ENCODE data around the gene TSPAN4.

The TSPAN4 gene

DNA sequence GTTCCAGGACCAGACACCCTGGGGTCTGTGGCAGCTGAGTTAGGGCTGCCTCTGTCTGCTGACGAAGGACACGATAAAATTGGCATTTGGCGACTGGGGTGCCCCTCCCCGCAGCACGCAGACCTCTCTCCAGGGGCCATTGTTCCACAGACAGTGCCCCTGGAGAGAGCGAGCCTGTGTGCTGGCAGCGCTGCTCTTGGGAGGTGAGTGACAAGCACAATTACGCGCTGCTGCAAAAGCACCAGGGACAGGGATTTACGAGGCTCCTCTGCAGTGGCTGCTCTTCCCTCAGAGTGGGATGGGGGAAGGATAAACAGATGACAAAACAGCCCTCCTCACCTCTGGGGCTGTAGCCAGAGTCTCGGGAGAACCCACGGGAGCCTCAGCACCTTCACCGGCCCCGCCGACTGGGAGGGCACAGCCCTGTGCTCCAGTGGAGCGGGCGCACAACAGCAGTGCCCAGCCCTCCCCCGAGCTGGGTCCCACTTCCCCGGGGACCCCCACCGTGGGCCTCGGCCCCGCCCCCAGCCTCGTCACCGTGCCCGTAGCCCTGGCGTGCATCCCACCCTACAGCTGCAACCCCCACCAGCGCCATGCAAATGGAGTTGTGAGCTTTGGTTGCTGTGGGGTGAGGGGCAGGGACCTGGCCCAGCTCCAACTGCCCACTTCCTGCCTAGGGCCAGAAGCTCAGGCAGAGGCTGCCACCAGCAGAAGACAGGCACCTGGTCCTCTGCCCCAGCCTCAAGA, 48.3 kb downstream of the TSPAN4 start:
- H3K9me3 ChIP-seq (ENCODE audit: control extremely low read depth in 1 of 5, control insufficient read depth in 4 of 5, insufficient read depth in 2 of 5, low read depth in 1 of 5, low read length in 4 of 5), result no peaks in the 10 kb centered on the region
- CTCF ChIA-PET, result no interaction called here
- no peaks in the 10 kb centered on the region for H3K4me1 ChIP-seq (ENCODE audit: control extremely low read depth in 1 of 4, control insufficient read depth in 4 of 4, insufficient read depth in 4 of 4, low read length in 3 of 4)
- H3K27ac ChIP-seq (ENCODE audit: insufficient read depth in 1 of 2, low read depth in 1 of 2, low read length in 2 of 2, poor library complexity in 1 of 2, severe bottlenecking in 2 of 2), result no peak overlapping the region
- H3K4me3 ChIP-seq (ENCODE audit: control insufficient read depth in 1 of 7, extremely low read depth in 1 of 7, insufficient read depth in 4 of 7, low read depth in 2 of 7, low read length in 6 of 7), result no peak overlapping the region
- POLR2A ChIA-PET, result interaction anchor here (0.6 kb wide), 1 partner anchor 164 kb away, joined by 3 read pairs; no protein-coding TSS in a partner anchor
- 91% methylated on average over 21 of the region's 27 CpGs for WGBS (ENCODE audit: insufficient coverage)
- H3K27me3 ChIP-seq (replicated peaks in 2 of 5; ENCODE audit: control insufficient read depth in 4 of 5, insufficient read depth in 5 of 5, low read length in 4 of 5), result no peaks in the 10 kb centered on the region
- peaks cover 7 to 37% (median 21%) of the 10 kb centered on the region in 4 experiments for H3K36me3 ChIP-seq (ENCODE audit: control insufficient read depth in 4 of 4, insufficient read depth in 4 of 4, low read length in 3 of 4)
- no peak for DNase-seq

DNA sequence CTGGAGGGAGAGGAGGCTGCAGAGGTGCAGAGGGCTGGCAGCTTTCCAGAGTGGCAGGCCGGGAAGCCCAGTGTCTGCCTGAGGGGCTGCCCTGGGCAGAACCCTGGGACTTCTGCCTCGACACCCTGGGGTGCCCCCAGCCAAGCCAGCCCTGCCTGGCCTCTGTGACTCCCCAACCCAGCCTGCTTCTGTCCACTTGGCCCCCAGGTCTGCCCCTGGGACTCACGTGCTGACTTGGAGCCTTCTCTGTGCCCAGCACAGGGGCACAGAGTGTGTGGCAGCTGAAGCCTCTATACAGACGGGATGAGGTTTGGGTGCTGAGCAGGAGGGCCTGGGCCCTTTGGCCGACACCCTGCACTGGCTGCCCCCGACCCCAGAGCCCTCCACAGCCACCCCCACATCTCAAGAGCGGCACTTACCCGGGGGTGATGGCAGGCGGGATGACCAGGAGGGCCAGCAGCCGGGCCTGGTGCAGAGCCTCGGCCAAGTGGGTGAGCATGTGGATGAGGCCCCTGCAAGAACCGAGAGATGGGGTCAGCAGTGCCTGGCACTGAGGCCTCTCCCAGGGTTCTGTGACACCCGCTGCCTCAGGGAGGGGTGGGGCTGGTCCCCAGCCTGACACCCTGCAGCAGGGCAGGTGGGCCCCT, 50.5 kb downstream of the TSPAN4 start:
- no peaks in the 10 kb centered on the region for H3K4me1 ChIP-seq (ENCODE audit: control extremely low read depth in 1 of 4, control insufficient read depth in 4 of 4, insufficient read depth in 4 of 4, low read length in 3 of 4)
- POLR2A ChIA-PET, result no interaction called here
- no peak overlapping the region for H3K4me3 ChIP-seq (ENCODE audit: control insufficient read depth in 1 of 7, extremely low read depth in 1 of 7, insufficient read depth in 4 of 7, low read depth in 2 of 7, low read length in 6 of 7)
- no peak for DNase-seq
- peaks cover 4 to 25% (median 10%) of the 10 kb centered on the region in 4 experiments for H3K36me3 ChIP-seq (ENCODE audit: control insufficient read depth in 4 of 4, insufficient read depth in 4 of 4, low read length in 3 of 4)
- no peak overlapping the region for H3K27ac ChIP-seq (ENCODE audit: insufficient read depth in 1 of 2, low read depth in 1 of 2, low read length in 2 of 2, poor library complexity in 1 of 2, severe bottlenecking in 2 of 2)
- H3K9me3 ChIP-seq (ENCODE audit: control extremely low read depth in 1 of 5, control insufficient read depth in 4 of 5, insufficient read depth in 2 of 5, low read depth in 1 of 5, low read length in 4 of 5), result no peaks in the 10 kb centered on the region
- CTCF ChIA-PET, result interaction anchor here (1.2 kb wide), 1 partner anchor 13 kb away, joined by 4 read pairs; no protein-coding TSS in a partner anchor
- H3K27me3 ChIP-seq (replicated peaks in 2 of 5; ENCODE audit: control insufficient read depth in 4 of 5, insufficient read depth in 5 of 5, low read length in 4 of 5), result no peaks in the 10 kb centered on the region
- WGBS (ENCODE audit: insufficient coverage), result 95% methylated on average over 8 of the region's 13 CpGs

DNA sequence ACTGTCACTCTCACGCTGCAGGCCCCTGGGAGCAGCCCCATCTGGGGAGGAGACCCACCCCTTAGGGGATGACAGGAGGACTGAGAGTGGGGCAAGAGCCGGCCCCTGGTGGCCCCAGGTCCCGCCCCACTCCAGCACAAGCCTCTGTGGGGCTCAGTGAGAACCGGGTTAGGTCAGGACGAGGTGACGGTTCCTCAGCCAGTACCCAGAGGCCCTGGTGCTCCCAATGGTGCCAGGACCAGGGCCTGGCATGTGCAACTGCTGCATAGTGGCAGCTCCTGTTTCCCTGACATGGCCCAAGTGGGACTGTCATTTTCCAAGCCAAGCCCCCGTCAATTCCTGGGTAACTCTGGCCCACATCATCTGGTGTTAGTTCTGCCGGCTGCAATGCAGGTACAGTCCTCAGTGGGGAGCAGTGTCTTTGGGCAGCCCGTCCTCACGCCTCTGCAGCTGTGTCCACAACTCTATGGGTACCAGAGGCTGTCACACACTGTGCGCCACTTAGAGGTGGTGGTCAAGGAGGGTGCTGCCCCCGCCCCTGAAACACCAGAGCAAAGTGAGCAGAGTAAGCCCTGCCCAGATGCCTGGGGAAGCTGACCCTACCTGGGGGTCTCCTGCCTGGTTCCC, 52.0 kb downstream of the TSPAN4 start:
- POLR2A ChIA-PET, result no interaction called here
- peaks cover 4 to 28% (median 12%) of the 10 kb centered on the region in 4 experiments for H3K36me3 ChIP-seq (ENCODE audit: control insufficient read depth in 4 of 4, insufficient read depth in 4 of 4, low read length in 3 of 4)
- CTCF ChIA-PET, result interaction anchor here (1.3 kb wide), 1 partner anchor 46 kb away, joined by 4 read pairs; no protein-coding TSS in a partner anchor

DNA sequence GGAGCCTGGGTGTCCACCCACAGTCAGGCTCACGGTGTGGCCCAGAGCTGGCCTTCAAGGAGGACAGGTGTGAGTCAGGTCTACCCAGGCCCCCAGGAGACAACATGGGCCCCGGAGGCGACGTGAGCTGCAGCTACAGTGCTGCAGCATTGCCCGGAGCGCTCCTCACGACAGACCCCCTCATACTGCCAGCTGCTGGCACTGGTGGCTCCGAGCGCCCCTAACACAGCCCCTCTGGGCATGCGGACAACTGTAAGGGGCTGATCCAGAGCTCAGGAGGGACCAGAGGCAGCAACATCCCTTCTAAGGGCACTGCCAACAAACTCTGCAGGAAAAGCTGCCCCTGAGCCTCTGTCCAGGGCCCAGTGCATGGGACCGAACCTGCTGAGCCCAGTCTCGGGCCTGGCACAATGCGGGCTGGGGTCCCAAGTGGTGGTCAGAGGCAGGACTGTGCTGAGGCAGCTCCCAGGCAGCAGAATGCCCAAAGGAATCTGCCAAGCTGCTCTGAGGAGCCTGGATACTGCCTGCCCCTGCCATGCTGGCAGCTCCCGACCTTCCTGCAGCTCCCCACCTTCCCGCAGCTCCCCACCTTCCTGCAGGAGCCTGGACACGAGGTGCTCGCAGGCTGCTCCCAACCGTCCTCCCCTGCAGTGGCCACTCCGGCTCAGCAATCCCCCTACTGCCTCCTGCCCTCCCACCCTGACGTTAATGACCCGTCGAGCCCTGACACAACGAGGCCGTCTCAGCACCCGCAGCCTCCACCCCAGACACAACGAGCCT, 52.9 kb downstream of the TSPAN4 start:
- H3K9me3 ChIP-seq (ENCODE audit: control extremely low read depth in 1 of 5, control insufficient read depth in 4 of 5, insufficient read depth in 2 of 5, low read depth in 1 of 5, low read length in 4 of 5), result no peaks in the 10 kb centered on the region
- ChIA-PET CTCF (interaction anchor here (1.3 kb wide), 1 partner anchor 47 kb away, joined by 4 read pairs; no protein-coding TSS in a partner anchor), POLR2A (no interaction called here)
- H3K4me1 ChIP-seq (ENCODE audit: control extremely low read depth in 1 of 4, control insufficient read depth in 4 of 4, insufficient read depth in 4 of 4, low read length in 3 of 4), result no peaks in the 10 kb centered on the region
- H3K27ac ChIP-seq (ENCODE audit: insufficient read depth in 1 of 2, low read depth in 1 of 2, low read length in 2 of 2, poor library complexity in 1 of 2, severe bottlenecking in 2 of 2), result no peak overlapping the region
- DNase-seq, result no peak
- H3K27me3 ChIP-seq (replicated peaks in 2 of 5; ENCODE audit: control insufficient read depth in 4 of 5, insufficient read depth in 5 of 5, low read length in 4 of 5), result no peaks in the 10 kb centered on the region
- 96% methylated on average over 26 of the region's 26 CpGs for WGBS (ENCODE audit: insufficient coverage)
- no peak overlapping the region for H3K4me3 ChIP-seq (ENCODE audit: control insufficient read depth in 1 of 7, extremely low read depth in 1 of 7, insufficient read depth in 4 of 7, low read depth in 2 of 7, low read length in 6 of 7)
- peaks cover 4 to 35% (median 19%) of the 10 kb centered on the region in 4 experiments for H3K36me3 ChIP-seq (ENCODE audit: control insufficient read depth in 4 of 4, insufficient read depth in 4 of 4, low read length in 3 of 4)

More for the DNA sequence above, 52.0 kb downstream of the TSPAN4 start:
- no peaks in the 10 kb centered on the region for H3K9me3 ChIP-seq (ENCODE audit: control extremely low read depth in 1 of 5, control insufficient read depth in 4 of 5, insufficient read depth in 2 of 5, low read depth in 1 of 5, low read length in 4 of 5)
- H3K27me3 ChIP-seq (replicated peaks in 2 of 5; ENCODE audit: control insufficient read depth in 4 of 5, insufficient read depth in 5 of 5, low read length in 4 of 5), result no peaks in the 10 kb centered on the region
- H3K4me1 ChIP-seq (ENCODE audit: control extremely low read depth in 1 of 4, control insufficient read depth in 4 of 4, insufficient read depth in 4 of 4, low read length in 3 of 4), result no peaks in the 10 kb centered on the region
- no peak overlapping the region for H3K4me3 ChIP-seq (ENCODE audit: control insufficient read depth in 1 of 7, extremely low read depth in 1 of 7, insufficient read depth in 4 of 7, low read depth in 2 of 7, low read length in 6 of 7)
- no peak for DNase-seq
- H3K27ac ChIP-seq (ENCODE audit: insufficient read depth in 1 of 2, low read depth in 1 of 2, low read length in 2 of 2, poor library complexity in 1 of 2, severe bottlenecking in 2 of 2), result no peak overlapping the region
- WGBS (ENCODE audit: insufficient coverage), result 98% methylated on average over 12 of the region's 12 CpGs

DNA sequence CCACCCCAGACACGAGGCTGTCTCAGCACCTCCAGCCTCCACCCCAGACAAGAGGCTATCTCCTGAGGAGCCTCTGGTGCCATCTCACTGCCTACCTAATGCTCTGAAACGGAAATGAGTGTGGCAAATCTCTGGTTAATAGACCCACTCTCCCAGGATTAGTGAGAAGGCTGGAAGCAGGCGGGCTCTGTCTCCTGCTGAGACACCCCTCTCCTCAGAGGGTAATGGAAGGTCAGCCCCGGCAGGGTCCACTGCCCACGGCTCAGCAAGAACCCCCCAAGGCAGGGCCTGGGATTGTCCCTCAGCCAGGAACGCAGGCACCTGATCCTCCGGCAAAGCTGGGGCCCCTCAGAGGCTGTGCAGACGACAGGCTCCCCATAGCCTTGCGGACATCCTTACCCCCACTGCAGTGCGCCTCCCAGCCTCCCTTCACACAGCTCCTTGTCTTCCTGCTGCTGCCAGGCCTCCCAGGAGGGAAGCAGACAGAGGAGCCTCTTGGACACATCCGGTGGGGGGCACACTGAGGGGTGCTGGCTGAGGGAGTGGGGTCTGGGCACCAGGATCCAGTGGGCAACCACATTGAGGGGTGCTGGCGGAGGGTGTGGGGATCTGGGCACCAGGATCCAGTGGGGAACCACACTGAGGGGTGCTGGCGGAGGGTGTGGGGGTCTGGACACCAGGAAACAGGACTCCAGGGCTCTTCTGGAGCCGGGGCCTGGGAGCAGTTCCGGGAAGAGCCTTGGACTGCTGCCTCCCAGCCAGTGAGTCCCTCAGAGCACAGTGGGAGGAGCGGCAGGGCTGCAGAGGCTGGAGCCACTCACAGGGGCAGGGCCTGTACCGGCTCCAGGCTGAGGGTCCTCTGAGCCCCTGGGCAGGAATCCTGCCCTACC, 54.8 kb downstream of the TSPAN4 start:
- ChIA-PET CTCF (interaction anchor here (0.6 to 1.1 kb wide), 4 partner anchors 12 to 154 kb away, joined by 3 to 4 read pairs (median 3); no protein-coding TSS in a partner anchor), POLR2A (no interaction called here)
- DNase-seq, result no peak
- H3K27ac ChIP-seq (ENCODE audit: insufficient read depth in 1 of 2, low read depth in 1 of 2, low read length in 2 of 2, poor library complexity in 1 of 2, severe bottlenecking in 2 of 2), result no peak overlapping the region
- H3K27me3 ChIP-seq (replicated peaks in 2 of 5; ENCODE audit: control insufficient read depth in 4 of 5, insufficient read depth in 5 of 5, low read length in 4 of 5), result no peaks in the 10 kb centered on the region
- H3K4me1 ChIP-seq (ENCODE audit: control extremely low read depth in 1 of 4, control insufficient read depth in 4 of 4, insufficient read depth in 4 of 4, low read length in 3 of 4), result no peaks in the 10 kb centered on the region
- H3K9me3 ChIP-seq (ENCODE audit: control extremely low read depth in 1 of 5, control insufficient read depth in 4 of 5, insufficient read depth in 2 of 5, low read depth in 1 of 5, low read length in 4 of 5), result no peaks in the 10 kb centered on the region
- WGBS (ENCODE audit: insufficient coverage), result 96% methylated on average over 13 of the region's 17 CpGs
- peaks cover 2 to 50% (median 32%) of the 10 kb centered on the region in 4 experiments for H3K36me3 ChIP-seq (ENCODE audit: control insufficient read depth in 4 of 4, insufficient read depth in 4 of 4, low read length in 3 of 4)
- no peak overlapping the region for H3K4me3 ChIP-seq (ENCODE audit: control insufficient read depth in 1 of 7, extremely low read depth in 1 of 7, insufficient read depth in 4 of 7, low read depth in 2 of 7, low read length in 6 of 7)

DNA sequence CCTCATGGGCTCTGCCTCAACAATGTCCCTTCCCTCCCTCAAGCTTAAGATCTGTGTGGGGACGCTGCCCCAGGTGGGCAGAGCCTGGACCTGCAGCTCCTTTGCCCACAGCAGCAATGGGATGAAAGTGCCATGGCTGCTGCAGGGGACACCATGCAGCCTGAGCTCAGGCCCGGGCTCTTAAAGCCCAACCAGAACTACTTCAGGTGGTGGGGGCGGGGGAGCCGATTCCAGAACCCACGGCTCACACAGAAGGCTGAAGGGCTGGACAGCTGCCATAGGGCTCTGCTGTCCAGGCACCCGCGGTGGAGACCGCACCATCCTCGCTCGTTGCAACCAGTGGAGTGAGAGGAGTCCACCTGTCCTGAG, 55.5 kb downstream of the TSPAN4 start:
- Histone ChIP-seq H3K36me3 (ENCODE audit: control insufficient read depth in 4 of 4, insufficient read depth in 4 of 4, low read length in 3 of 4) (peaks cover 0 to 53% (median 36%) of the 10 kb centered on the region in 4 experiments), H3K27me3 (replicated peaks in 2 of 5; ENCODE audit: control insufficient read depth in 4 of 5, insufficient read depth in 5 of 5, low read length in 4 of 5) (no peaks in the 10 kb centered on the region), H3K9me3 (ENCODE audit: control extremely low read depth in 1 of 5, control insufficient read depth in 4 of 5, insufficient read depth in 2 of 5, low read depth in 1 of 5, low read length in 4 of 5) (no peaks in the 10 kb centered on the region), H3K27ac (ENCODE audit: insufficient read depth in 1 of 2, low read depth in 1 of 2, low read length in 2 of 2, poor library complexity in 1 of 2, severe bottlenecking in 2 of 2) (no peak overlapping the region), H3K4me1 (ENCODE audit: control extremely low read depth in 1 of 4, control insufficient read depth in 4 of 4, insufficient read depth in 4 of 4, low read length in 3 of 4) (no peaks in the 10 kb centered on the region), H3K4me3 (ENCODE audit: control insufficient read depth in 1 of 7, extremely low read depth in 1 of 7, insufficient read depth in 4 of 7, low read depth in 2 of 7, low read length in 6 of 7) (no peak overlapping the region)
- ChIA-PET POLR2A (no interaction called here), CTCF (interaction anchor here (0.6 to 1.1 kb wide), 3 partner anchors 12 to 153 kb away, joined by 3 to 4 read pairs (median 3); no protein-coding TSS in a partner anchor)
- peak in 2 of 3 donors; percentile 42 to 46 for DNase-seq
- 91% methylated on average over 10 of the region's 10 CpGs for WGBS (ENCODE audit: insufficient coverage)
